ENCODE results near the gene TNPO3. TPM values are rescaled to one million over a fixed set of nuclear protein-coding genes. Genes with fewer than 3 reads are reported as not detected.
A peak's percentile ranks its signal among the peaks of the same experiment; 100 is the strongest.
"Not testable (repeated sequence)": the region's sequence is repeated elsewhere in the genome, so short reads cannot be mapped to it uniquely, and the experiment has no call there.

Gene TNPO3
- polyA plus RNA-seq, 1 of the 3 experiments (the other 2 are of a cell fraction): 27.8 TPM

DNA sequence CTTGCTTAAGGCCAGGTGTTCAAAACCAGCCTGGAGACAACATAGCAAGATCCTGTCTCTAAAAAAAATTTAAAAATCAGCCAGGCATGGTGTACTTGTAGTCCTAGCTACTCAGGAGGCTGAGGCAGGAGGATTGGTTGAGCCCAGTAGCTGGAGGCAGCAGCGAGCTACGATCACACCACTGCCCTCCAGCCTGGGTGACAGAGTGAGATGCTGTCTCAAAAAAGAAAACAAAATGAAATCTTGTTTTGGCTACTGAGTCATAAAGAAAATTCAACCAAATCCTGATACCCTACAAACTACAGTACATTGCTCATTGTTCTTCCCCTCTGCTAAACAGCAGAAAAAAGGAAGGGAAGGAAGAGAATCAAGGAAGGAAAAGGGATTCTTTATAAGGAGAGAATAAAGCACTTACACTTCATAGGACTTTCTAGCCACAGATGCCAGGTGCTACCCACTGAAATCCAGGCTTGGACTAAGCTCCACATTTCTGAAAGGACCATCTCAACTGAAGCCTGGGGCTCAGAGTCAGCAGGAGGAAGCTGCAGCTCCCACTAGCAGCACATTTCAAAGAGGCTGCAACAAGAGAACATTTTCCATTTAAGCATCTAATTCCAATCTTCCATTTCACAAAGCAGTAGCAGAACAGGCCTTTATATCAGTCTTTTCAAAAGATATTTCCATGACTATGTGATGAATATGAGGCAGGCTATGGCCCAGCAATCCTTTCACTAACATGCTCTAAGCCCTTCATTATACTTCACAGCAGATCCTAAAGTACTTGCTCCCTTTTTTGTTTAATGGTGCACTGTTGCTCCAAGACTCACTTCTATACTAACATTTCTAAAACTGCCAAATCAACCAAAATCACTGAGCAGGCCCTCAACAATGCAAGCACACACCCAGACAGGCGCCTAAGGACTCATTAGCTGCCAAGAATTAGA is 13.5 kb downstream of the TNPO3 start:
- WGBS (ENCODE audit: low lambda C conversion rate): 98% methylated on average over 3 of the region's 3 CpGs
- TF ChIP-seq CHD2 (IDR thresholded peaks at IDR 0.05; ENCODE audit: low read length, partially characterized antibody): no peak
- TF ChIP-seq, protein P1, sequence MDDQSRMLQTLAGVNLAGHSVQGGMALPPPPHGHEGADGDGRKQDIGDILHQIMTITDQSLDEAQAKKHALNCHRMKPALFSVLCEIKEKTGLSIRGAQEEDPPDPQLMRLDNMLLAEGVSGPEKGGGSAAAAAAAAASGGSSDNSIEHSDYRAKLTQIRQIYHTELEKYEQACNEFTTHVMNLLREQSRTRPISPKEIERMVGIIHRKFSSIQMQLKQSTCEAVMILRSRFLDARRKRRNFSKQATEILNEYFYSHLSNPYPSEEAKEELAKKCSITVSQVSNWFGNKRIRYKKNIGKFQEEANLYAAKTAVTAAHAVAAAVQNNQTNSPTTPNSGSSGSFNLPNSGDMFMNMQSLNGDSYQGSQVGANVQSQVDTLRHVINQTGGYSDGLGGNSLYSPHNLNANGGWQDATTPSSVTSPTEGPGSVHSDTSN (IDR thresholded peaks at IDR 0.05): no peak
- no peak for TF ChIP-seq RXRA (IDR thresholded peaks at IDR 0.05; ENCODE audit: borderline replicate concordance, low read depth)
- TF ChIP-seq EZH2phosphoT487 (IDR thresholded peaks at IDR 0.05; ENCODE audit: borderline replicate concordance, low read depth): no peak
- TF ChIP-seq RFX5 (IDR thresholded peaks at IDR 0.05; ENCODE audit: low read length): no peak
- TF ChIP-seq, protein P2, sequence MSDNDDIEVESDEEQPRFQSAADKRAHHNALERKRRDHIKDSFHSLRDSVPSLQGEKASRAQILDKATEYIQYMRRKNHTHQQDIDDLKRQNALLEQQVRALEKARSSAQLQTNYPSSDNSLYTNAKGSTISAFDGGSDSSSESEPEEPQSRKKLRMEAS (IDR thresholded peaks at IDR 0.05; ENCODE audit: low read depth): no peak
- no peak for TF ChIP-seq JUND (IDR thresholded peaks at IDR 0.05)
- no peak for TF ChIP-seq NRF1 (IDR thresholded peaks at IDR 0.05; ENCODE audit: low read depth, low read length)
- no peak for TF ChIP-seq MXI1 (IDR thresholded peaks at IDR 0.05; ENCODE audit: low read depth, low read length)
- TF ChIP-seq, protein P3, sequence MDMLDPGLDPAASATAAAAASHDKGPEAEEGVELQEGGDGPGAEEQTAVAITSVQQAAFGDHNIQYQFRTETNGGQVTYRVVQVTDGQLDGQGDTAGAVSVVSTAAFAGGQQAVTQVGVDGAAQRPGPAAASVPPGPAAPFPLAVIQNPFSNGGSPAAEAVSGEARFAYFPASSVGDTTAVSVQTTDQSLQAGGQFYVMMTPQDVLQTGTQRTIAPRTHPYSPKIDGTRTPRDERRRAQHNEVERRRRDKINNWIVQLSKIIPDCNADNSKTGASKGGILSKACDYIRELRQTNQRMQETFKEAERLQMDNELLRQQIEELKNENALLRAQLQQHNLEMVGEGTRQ (IDR thresholded peaks at IDR 0.05; ENCODE audit: borderline replicate concordance, low read depth, low read length): no peak
- CTCF ChIA-PET: interaction anchor here (1.0 to 2.8 kb wide), 5 partner anchors 13 to 257 kb away, joined by 3 to 9 read pairs (median 4); partner anchors contain the start of gene TNPO3
- H3K9me3 ChIP-seq: no peaks in the 10 kb centered on the region
- no peaks in the 10 kb centered on the region for H3K27me3 ChIP-seq (ENCODE audit: insufficient read depth)
- peaks cover 92% of the 10 kb centered on the region for H4K20me1 ChIP-seq (ENCODE audit: insufficient read depth)
- peaks cover under 1% of the 10 kb centered on the region for H3F3A ChIP-seq (replicated peaks; ENCODE audit: insufficient read depth)
- peaks cover 13 to 23% of the 10 kb centered on the region in 2 experiments for H3K36me3 ChIP-seq (replicated peaks in 1 of 2; ENCODE audit: control insufficient read depth in 1 of 2, insufficient read depth in 2 of 2, low read length in 1 of 2)
- H2AFZ ChIP-seq (ENCODE audit: low read depth): no peak overlapping the region
- H3K4me3 ChIP-seq (ENCODE audit: low read depth in 2 of 2, low read length in 1 of 2): no peak overlapping the region
- no peak overlapping the region for H3K4me2 ChIP-seq
- no peak for DNase-seq
- peaks cover 0 to 2% of the 10 kb centered on the region in 2 experiments; a peak in 1 of 4 replicates for H3K4me1 ChIP-seq (ENCODE audit: control insufficient read depth in 1 of 2, insufficient read depth in 2 of 2, low read depth in 1 of 2, low read length in 1 of 2)
- H3K9ac ChIP-seq: no peak overlapping the region
- H3K27ac ChIP-seq (ENCODE audit: low read depth in 2 of 2, low read length in 1 of 2): peak overlapping the region in 1 of 2 experiments; percentile 18; a peak in 1 of 4 replicates
- POLR2A ChIA-PET: no interaction called here
- no peaks in the 10 kb centered on the region for H3K9me2 ChIP-seq
- peaks cover 100% of the 10 kb centered on the region for H3K79me2 ChIP-seq (ENCODE audit: insufficient read depth)

DNA sequence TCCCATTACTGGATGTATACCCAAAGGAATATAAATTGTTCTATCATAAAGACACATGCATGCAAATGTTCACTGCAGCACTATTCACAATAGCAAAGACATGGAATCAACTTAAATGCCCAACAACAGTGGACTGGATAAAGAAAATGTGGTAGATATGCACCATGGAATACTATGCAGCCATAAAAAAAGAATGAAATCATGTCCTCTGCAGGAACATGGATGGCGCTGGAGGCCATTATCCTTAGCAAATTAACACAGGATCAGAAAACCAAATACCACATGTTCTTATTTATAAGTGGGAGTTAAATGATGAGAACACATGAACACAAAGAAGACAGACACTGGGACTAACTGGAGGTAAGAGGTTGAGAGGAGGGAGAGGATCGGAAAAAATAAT is 16.4 kb downstream of the TNPO3 start:
- peaks cover 100% of the 10 kb centered on the region for H3K79me2 ChIP-seq (ENCODE audit: insufficient read depth)
- H3K9ac ChIP-seq; H2AFZ ChIP-seq (ENCODE audit: low read depth); H3K4me3 ChIP-seq (ENCODE audit: low read depth in 2 of 2, low read length in 1 of 2); POLR2A ChIA-PET; DNase-seq; H3K27me3 ChIP-seq (ENCODE audit: insufficient read depth); H3K4me2 ChIP-seq; H3K9me3 ChIP-seq; H3K9me2 ChIP-seq; CTCF ChIA-PET; H3F3A ChIP-seq (replicated peaks; ENCODE audit: insufficient read depth); H3K27ac ChIP-seq (ENCODE audit: low read depth in 2 of 2, low read length in 1 of 2); H3K4me1 ChIP-seq (ENCODE audit: control insufficient read depth in 1 of 2, insufficient read depth in 2 of 2, low read depth in 1 of 2, low read length in 1 of 2): not testable (repeated sequence)
- peaks cover 70% of the 10 kb centered on the region for H4K20me1 ChIP-seq (ENCODE audit: insufficient read depth)
- WGBS (ENCODE audit: low lambda C conversion rate): 99% methylated on average over 2 of the region's 2 CpGs
- peaks cover 13 to 43% of the 10 kb centered on the region in 2 experiments for H3K36me3 ChIP-seq (replicated peaks in 1 of 2; ENCODE audit: control insufficient read depth in 1 of 2, insufficient read depth in 2 of 2, low read length in 1 of 2)

Measured in SK-N-SH (cell line).